ENCODE data around the gene LINC01488. TPM values are rescaled to one million over a fixed set of nuclear protein-coding genes. Genes with fewer than 3 reads are reported as not detected.

Gene LINC01488
- total and polyA plus RNA-seq, 2 donors (not counting 1 experiment from before 2014, with no cell fraction given), result not detected

DNA sequence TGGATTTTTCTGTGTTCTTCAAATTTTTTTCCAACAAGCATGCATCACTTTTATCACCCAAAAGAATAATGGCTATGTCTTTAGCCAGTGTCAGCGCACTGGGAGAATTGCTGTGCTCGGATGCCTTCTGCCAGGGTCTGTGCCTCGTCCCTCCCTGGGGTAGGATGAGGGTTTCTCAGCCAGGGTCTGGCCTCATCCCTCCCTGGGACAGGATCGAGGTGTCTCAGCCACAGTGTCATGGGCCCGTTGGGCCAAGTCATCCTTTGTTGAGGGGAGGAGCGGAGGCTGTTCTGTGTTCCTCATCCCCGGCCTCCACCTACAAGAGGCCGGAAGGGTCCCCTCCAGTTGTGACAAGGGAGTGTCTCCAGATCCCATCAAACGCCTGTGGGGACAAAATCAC is 22.7 kb downstream of the LINC01488 start:
- Mint-ChIP-seq H3K27ac (no peak overlapping the region), H3K9me3 (ENCODE audit: insufficient read depth) (peaks cover 3% of the 10 kb centered on the region), H3K4me1 (no peaks in the 10 kb centered on the region), H3K27me3 (peaks cover 18% of the 10 kb centered on the region), H3K4me3 (no peak overlapping the region)
- H3K27me3 ChIP-seq (replicated peaks in 1 of 4; ENCODE audit: control extremely low read depth in 1 of 4, control insufficient read depth in 3 of 4, insufficient read depth in 4 of 4, low read length in 3 of 4), result no peaks in the 10 kb centered on the region
- no peaks in the 10 kb centered on the region for H4K20me1 ChIP-seq (ENCODE audit: control insufficient read depth, insufficient read depth, low read length, poor library complexity, severe bottlenecking)
- 88% methylated on average over 6 of the region's 9 CpGs for WGBS (ENCODE audit: insufficient coverage)
- no peak overlapping the region for H3K9ac ChIP-seq (ENCODE audit: low read length)
- no peaks in the 10 kb centered on the region for H3K4me1 ChIP-seq (ENCODE audit: control insufficient read depth in 2 of 2, insufficient read depth in 2 of 2, low read length in 2 of 2)
- peaks cover 0 to 3% (median 0%) of the 10 kb centered on the region in 3 donors for H3K9me3 ChIP-seq (ENCODE audit: control extremely low read depth in 1 of 3, control insufficient read depth in 2 of 3, insufficient read depth in 1 of 3, low read length in 2 of 3)
- H3K36me3 ChIP-seq (replicated peaks in 1 of 2; ENCODE audit: control extremely low read depth in 1 of 2, control insufficient read depth in 1 of 2, extremely low read depth in 1 of 2, insufficient read depth in 2 of 2, low read length in 1 of 2), result no peaks in the 10 kb centered on the region
- POLR2A ChIA-PET, result no interaction called here
- no peak overlapping the region for H3K4me3 ChIP-seq (ENCODE audit: control extremely low read depth in 1 of 5, extremely low read depth in 1 of 5, insufficient read depth in 1 of 5, low read depth in 2 of 5, low read length in 4 of 5)
- CTCF ChIA-PET, result no interaction called here
- ATAC-seq (ENCODE audit: low read depth) (no peak), DNase-seq (no peak)
- intact Hi-C loops (cut with micrococcal nuclease), result no loop called here
- H3K4me2 ChIP-seq (replicated peaks; ENCODE audit: low read depth, low read length, poor library complexity, severe bottlenecking), result no peak overlapping the region
- TF ChIP-seq, protein P1, sequence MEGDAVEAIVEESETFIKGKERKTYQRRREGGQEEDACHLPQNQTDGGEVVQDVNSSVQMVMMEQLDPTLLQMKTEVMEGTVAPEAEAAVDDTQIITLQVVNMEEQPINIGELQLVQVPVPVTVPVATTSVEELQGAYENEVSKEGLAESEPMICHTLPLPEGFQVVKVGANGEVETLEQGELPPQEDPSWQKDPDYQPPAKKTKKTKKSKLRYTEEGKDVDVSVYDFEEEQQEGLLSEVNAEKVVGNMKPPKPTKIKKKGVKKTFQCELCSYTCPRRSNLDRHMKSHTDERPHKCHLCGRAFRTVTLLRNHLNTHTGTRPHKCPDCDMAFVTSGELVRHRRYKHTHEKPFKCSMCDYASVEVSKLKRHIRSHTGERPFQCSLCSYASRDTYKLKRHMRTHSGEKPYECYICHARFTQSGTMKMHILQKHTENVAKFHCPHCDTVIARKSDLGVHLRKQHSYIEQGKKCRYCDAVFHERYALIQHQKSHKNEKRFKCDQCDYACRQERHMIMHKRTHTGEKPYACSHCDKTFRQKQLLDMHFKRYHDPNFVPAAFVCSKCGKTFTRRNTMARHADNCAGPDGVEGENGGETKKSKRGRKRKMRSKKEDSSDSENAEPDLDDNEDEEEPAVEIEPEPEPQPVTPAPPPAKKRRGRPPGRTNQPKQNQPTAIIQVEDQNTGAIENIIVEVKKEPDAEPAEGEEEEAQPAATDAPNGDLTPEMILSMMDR (IDR thresholded peaks at IDR 0.05), result no peak
- TF ChIP-seq EZH2 (IDR thresholded peaks at IDR 0.05; ENCODE audit: borderline replicate concordance, insufficient read depth, low read depth, low read length, poor library complexity, severe bottlenecking), result no peak
- H3K79me2 ChIP-seq (ENCODE audit: control insufficient read depth, insufficient read depth, low read length), result no peaks in the 10 kb centered on the region
- no peak overlapping the region for H2AFZ ChIP-seq (ENCODE audit: insufficient read depth, low read depth, low read length, poor library complexity, severe bottlenecking)
- no peak overlapping the region for H3K27ac ChIP-seq (ENCODE audit: low read length in 2 of 2)

DNA sequence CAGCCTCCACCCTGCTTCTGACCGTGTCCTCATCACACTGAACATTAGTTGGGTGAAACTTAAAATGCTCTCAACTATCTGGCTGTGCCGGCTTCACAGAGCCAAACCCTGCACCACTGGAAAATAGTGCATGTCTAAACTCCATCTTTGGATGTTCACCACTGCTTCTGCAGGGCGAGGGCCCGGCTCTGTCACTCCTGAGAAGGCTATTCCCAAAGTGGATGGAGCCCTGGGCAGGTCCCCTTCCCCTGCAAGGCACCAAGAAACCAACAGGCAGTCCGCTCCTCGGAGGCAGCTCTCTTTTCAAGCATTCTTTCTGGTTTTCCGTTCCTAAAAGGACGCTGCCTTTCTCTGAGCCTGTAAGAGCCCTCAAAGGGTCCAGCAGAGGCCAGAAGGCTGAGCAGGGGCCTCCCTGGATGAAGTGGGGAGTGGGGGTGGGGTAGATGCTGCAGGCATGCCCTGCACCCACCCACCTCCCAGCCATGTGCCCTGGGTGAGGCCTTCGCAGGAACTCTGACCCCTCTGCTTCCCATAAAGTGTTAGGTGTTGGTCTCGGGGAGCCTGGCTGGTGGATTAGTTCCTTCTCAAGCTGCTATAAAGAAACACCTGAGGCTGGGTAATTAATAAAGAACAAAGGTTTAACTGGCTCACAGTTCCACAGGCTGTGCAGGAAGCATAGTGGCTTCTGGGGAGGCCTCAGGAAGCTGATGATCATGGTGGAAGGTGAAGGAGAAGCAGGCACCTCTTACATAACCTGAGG is 23.3 kb downstream of the LINC01488 start:
- Mint-ChIP-seq H3K27ac (no peak overlapping the region), H3K4me1 (no peaks in the 10 kb centered on the region), H3K9me3 (ENCODE audit: insufficient read depth) (peaks cover 3% of the 10 kb centered on the region), H3K27me3 (peaks cover 21% of the 10 kb centered on the region), H3K4me3 (no peak overlapping the region)
- TF ChIP-seq, protein P1 (IDR thresholded peaks at IDR 0.05), result no peak
- TF ChIP-seq EZH2 (IDR thresholded peaks at IDR 0.05; ENCODE audit: borderline replicate concordance, insufficient read depth, low read depth, low read length, poor library complexity, severe bottlenecking), result no peak
- no peak overlapping the region for H3K27ac ChIP-seq (ENCODE audit: low read length in 2 of 2)
- H2AFZ ChIP-seq (ENCODE audit: insufficient read depth, low read depth, low read length, poor library complexity, severe bottlenecking), result no peak overlapping the region
- H3K79me2 ChIP-seq (ENCODE audit: control insufficient read depth, insufficient read depth, low read length), result no peaks in the 10 kb centered on the region
- no peaks in the 10 kb centered on the region for H4K20me1 ChIP-seq (ENCODE audit: control insufficient read depth, insufficient read depth, low read length, poor library complexity, severe bottlenecking)
- POLR2A ChIA-PET, result no interaction called here
- DNase-seq (no peak), ATAC-seq (ENCODE audit: low read depth) (no peak)
- no peaks in the 10 kb centered on the region for H3K4me1 ChIP-seq (ENCODE audit: control insufficient read depth in 2 of 2, insufficient read depth in 2 of 2, low read length in 2 of 2)
- 94% methylated on average over 8 of the region's 10 CpGs for WGBS (ENCODE audit: insufficient coverage)
- H3K9me3 ChIP-seq (ENCODE audit: control extremely low read depth in 1 of 3, control insufficient read depth in 2 of 3, insufficient read depth in 1 of 3, low read length in 2 of 3), result peaks cover 0 to 3% (median 0%) of the 10 kb centered on the region in 3 donors
- intact Hi-C loops (cut with micrococcal nuclease), result no loop called here
- H3K4me2 ChIP-seq (replicated peaks; ENCODE audit: low read depth, low read length, poor library complexity, severe bottlenecking), result no peak overlapping the region
- H3K36me3 ChIP-seq (replicated peaks in 1 of 2; ENCODE audit: control extremely low read depth in 1 of 2, control insufficient read depth in 1 of 2, extremely low read depth in 1 of 2, insufficient read depth in 2 of 2, low read length in 1 of 2), result no peaks in the 10 kb centered on the region
- CTCF ChIA-PET, result no interaction called here
- no peak overlapping the region for H3K9ac ChIP-seq (ENCODE audit: low read length)
- no peak overlapping the region for H3K4me3 ChIP-seq (ENCODE audit: control extremely low read depth in 1 of 5, extremely low read depth in 1 of 5, insufficient read depth in 1 of 5, low read depth in 2 of 5, low read length in 4 of 5)
- H3K27me3 ChIP-seq (replicated peaks in 1 of 4; ENCODE audit: control extremely low read depth in 1 of 4, control insufficient read depth in 3 of 4, insufficient read depth in 4 of 4, low read length in 3 of 4), result no peaks in the 10 kb centered on the region

All from B cell (primary cell).